ENCODE results near the gene CASK.
"Not testable (repeated sequence)": the region's sequence is repeated elsewhere in the genome, so short reads cannot be mapped to it uniquely, and the experiment has no call there.

Gene CASK

GRCh38 chrX:41515376-41515775 is 408.0 kb downstream of the CASK start:
- DNase-seq (ENCODE audit: low read depth): no peak

DNA sequence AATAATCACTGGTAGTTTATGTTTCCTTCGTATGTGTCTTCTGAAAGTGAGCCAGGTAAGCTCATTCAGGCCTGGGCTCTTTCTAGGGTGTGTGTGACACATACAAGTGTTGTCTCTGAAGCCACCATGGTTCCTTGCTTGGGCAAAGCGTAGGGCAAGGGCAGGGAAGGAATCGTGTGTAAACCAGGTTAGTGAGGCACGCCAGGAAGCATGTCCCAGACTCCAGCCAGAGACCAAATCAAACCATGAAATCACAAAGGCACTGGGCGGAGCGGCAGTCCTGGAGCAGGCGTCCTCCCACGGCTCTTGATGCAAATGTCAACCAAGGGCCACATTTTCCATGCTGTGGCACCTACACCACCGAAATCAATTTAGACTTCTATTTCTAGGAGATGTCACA is 409.2 kb downstream of the CASK start:
- DNase-seq (ENCODE audit: low read depth): no peak

- not testable (repeated sequence) for DNase-seq (ENCODE audit: low read depth)
Measured at GRCh38 chrX:41512853-41513252, 410.5 kb downstream of the CASK start.

DNA sequence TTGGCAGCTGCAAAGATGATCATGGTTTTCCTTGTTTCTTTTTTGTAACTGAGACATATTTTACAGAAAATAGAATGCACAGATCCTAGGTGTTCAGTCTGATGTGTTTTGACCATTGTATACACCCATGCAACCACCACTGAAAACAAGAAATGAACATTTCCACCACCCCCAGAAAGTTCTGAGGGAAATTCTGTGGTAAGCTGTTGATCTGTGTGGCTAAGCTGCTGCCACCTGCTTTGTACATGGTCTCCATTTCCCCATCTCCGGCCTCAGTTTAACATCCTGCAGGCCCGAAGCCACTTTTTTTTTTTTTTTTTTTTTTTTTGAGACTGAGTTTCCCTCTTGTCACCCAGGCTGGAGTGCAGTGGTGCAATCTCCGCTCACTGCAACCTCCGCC is 411.0 kb downstream of the CASK start:
- no peak for DNase-seq (ENCODE audit: low read depth)

- DNase-seq (ENCODE audit: low read depth): no peak
Measured at GRCh38 chrX:41507919-41508318, 415.4 kb downstream of the CASK start.

DNA sequence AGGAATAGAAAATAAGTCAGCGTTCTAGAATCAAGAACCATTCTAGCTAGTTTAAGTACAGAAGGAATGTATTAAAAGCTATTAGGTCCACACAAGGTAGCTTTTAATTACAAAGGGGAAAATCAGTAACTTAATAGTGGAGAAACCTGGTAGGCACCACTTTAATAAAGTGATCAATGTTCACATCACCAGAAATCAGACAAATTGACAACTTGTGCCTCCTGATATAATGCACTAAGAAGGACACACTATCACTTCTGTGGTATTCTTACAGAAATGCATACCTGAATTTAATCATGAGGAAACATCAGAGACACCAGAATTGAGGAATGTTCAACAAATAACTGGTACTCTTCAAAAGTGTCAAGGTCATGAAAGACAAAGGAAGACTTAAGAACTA is 421.4 kb downstream of the CASK start:
- DNase-seq (ENCODE audit: low read depth): no peak

DNA sequence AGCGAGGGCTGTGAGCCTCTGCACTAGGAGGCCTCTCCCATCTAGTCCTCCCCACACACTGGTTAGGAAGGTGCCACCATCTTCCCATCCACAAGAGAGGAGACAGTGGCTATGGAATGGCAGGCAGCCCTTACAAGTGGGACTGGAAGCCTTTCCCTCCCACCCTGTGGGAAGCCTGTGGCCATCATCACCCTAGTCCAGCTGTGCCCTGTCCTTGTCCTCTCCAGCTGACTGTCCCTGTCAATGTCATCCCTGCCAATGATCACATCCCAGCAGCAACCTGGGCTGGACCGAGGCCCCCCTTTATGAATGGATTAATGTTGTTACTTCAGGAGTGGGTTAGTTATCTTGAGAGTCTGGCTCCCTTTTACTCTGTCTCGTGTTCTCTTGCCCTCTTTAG is 423.4 kb downstream of the CASK start:
- DNase-seq (ENCODE audit: low read depth): no peak

GRCh38 chrX:41499195-41499594 is 424.2 kb downstream of the CASK start:
- DNase-seq (ENCODE audit: low read depth): no peak

DNA sequence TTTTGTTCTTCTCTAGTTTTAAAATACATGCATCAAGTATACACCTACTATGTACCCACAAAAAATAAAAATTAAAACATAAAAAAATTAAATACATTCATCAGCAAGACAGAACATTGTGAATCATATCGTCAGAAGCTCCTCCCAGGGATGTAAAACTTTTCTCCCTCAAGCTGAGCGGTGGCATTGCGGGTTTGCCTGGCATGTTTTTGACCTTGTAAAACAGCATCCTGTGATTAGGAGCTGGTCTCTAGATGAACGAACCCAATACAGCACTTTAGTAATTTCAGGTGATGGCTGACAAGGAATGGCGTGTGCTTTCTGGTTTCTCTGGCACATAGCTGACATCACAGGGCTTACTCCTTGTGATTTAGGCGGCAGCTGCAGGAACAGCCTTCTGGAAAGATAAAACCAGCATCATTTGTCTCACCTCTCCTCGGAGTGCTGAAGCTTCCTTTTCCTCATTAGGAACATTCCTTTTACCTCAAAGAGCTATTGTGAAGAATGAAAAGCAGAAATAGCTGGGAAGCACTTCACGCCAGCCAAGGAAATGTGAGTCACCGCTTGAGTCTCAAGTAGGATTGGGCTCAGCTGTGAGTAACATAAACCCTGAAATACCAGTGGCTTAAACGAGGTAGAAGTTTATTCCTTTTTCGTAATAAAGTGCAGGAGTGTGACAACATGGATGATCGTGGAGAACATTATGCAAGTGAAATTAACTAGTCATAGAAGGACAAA is 431.9 kb downstream of the CASK start:
- no peak for DNase-seq (ENCODE audit: low read depth)

- DNase-seq (ENCODE audit: low read depth): no peak
Measured at GRCh38 chrX:41490446-41490845, 432.9 kb downstream of the CASK start.

GRCh38 chrX:41482154-41482850 is 441.1 kb downstream of the CASK start:
- no peak for DNase-seq (ENCODE audit: low read depth)

DNA sequence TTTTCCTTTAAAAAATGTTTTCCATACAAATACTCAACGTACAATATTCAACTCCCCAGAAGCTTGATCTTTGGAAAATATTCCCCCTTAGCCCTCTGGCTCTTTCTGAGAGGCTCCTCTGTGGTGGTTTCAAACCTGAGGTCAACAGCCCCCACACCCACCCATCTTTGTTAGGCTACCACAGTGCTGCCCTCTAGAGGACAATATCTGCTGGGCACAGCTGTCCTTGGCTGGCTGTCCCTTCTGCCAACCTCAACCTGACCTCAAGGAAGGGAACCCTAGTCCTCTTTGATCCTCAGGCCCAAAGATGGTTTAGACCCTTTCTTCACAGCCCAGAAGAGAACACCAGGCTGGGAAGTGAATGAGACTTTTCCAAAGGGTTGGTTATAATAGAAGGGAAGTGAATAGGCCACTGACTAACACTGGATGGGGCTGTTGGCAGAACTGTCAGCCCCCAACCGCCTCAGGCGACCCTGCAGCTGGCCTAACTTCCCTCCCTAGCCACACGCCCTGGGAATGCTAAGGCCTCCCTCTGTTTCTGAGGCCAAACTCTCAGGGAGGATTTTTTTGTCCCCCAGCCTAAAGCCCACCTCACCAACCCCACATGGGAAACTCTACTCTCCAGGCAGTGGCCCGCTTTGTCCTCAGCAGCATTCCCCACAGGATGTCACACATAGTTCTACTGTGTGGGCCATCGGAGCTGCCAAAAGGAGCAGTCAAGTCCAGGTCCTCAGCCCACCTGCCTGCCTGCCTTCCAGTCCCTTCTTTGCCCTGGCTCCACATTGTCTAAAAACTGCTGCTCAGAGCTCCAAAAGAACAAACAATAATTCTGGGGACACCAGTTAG is 441.9 kb downstream of the CASK start:
- no peak for DNase-seq (ENCODE audit: low read depth)

DNA sequence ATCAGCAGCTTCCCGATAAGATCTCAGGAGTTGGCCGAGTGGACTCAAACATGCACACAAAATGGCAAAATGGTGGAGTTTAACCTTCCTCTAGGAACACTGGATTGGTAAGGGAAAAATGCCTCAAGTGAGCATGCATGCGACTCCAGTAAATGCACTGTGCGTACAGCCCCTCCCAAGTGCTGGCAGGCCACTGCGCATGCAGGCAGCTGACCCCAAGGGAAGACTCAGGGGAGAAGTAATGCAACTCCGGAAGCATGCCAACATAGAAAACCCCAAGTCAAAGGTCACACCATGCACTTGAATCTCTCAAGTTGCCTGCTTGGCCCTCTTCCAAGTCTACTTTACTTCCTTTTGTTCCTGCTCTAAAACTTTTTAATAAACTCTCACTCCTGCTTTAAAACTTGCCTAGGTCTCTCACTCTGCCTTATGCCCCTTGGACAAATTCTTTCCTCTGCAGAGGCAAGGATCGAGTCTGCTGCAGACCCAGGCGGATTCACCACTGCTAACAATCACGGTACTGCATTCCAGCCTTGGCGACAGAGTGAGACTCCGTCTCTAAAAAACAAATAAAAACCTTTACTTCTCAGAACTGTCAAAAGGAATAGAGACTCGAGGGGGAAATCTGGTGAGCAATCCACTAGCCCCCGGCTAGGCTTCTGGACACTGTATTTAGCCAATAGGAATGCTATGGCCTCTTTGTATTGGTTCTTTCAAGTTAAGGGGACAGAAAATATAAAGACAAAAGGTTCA is 442.7 kb downstream of the CASK start:
- DNase-seq (ENCODE audit: low read depth): no peak

GRCh38 chrX:41478381-41478911 is 444.9 kb downstream of the CASK start:
- DNase-seq (ENCODE audit: low read depth): no peak

DNA sequence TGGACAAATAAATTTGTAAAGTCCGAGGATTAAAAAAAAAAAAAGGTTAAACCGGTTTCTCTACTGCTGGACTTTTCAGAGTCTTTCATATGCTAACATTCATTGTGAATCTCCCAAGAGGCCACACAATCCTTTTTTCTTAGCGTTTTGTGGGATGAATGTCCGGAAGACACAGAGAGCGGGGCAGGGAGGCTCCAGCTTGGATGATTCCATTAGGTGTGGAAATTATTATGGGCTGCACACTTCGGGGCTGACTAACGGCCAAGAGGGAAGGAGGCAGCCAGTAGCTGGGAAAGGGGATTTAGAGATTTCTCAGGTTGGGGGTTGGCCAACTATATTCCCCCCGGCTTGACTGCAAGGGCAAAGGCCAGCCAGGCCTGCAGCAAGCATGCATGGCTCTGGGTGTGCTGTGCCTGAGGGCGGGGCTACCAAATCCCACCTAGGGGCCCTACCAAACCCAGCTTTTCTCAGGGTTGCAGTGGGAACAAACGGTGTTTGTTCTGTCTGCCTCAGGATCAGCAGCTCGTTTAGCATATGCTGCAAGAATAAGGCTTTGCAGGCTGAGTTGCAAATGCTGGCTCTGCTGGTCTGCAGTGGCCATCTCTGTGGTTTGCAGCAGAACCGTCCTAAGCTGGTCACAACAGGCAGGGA is 447.6 kb downstream of the CASK start:
- no peak for DNase-seq (ENCODE audit: low read depth)

DNA sequence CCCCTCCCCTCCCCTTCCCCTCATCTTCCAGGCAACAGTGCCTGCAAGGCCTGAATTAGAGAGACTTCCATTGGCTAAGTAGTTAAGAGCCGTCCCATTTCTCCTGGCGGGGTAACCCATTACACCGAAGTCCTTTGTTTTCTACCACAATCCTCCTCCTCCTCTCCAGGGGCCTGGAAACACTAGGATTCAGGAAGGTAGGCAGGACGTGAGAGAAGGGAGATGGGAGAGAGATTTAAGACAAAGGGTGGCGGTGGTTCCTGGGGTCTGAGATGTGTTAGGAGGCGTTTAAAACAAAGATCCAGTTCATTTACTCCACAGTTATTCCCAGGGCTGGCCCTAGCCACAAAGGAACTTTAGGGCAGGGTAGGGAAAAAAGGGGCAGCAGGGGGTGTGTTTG is 448.2 kb downstream of the CASK start:
- no peak for DNase-seq (ENCODE audit: low read depth)

- no peak for DNase-seq (ENCODE audit: low read depth)
Measured at GRCh38 chrX:41474726-41475100, 448.6 kb downstream of the CASK start.

DNA sequence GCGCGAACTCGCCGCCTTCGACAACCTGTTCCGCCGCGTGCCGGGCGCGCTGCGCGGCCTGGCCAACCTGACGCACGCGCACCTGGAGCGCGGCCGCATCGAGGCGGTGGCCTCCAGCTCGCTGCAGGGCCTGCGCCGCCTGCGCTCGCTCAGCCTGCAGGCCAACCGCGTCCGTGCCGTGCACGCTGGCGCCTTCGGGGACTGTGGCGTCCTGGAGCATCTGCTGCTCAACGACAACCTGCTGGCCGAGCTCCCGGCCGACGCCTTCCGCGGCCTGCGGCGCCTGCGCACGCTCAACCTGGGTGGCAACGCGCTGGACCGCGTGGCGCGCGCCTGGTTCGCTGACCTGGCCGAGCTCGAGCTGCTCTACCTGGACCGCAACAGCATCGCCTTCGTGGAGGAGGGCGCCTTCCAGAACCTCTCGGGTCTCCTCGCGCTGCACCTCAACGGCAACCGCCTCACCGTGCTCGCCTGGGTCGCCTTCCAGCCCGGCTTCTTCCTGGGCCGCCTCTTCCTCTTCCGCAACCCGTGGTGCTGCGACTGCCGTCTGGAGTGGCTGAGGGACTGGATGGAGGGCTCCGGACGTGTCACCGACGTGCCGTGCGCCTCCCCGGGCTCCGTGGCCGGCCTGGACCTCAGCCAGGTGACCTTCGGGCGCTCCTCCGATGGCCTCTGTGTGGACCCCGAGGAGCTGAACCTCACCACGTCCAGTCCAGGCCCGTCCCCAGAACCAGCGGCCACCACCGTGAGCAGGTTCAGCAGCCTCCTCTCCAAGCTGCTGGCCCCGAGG is 449.2 kb downstream of the CASK start:
- DNase-seq (ENCODE audit: low read depth): no peak

DNA sequence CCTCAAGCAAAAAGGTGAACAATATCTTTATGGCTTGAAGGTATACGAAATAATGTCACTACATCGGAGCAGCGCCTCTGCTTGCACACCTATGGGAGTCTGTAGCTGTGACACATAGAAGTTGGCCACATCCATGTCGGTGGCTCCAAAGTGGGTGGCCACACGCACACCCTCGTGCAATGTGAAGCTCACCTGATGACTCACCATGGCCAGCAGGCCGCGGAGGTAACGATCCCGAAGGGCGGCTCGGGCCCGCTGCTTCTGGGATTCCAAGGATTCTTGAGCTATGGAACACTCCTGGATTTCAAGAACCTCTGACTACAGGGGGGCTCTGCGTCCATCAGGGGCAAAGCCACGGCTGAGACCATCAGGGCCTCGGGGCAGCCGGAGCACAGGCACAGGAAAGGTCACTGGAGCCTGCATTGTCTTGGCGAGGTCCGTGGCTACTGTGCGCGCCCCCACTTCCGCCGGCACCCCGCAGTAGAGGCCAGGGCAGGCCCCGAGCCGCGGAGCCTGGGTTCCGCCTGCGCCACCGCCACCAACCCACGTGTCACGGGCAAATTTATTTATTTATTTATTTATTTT is 451.0 kb downstream of the CASK start:
- no peak for DNase-seq (ENCODE audit: low read depth)

DNA sequence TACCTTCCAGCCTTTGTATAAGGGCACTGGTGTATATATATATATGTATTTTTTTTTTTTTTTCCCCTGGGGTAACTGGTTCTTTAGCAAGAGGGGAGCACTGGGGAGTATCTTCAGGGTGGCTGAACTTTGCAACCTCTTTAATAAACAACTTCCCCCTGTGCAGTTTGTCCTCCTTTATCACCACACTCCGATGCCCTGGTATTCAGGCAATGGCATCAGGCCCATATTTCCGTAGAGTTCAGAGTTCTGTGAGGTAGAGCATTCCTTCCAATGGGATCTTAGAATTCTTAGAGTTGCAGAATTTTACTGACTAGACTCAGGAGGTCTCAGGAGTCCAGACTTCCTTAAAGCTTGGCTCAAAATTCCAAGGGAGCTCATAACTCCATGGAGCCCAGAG is 451.6 kb downstream of the CASK start:
- DNase-seq (ENCODE audit: low read depth): no peak
